ENCODE measurements around the gene TFPT. TPM values are rescaled to one million over a fixed set of nuclear protein-coding genes. Genes with fewer than 3 reads are reported as not detected.

Gene TFPT
- total and polyA plus RNA-seq, 2 of the 13 experiments (the other 11 are each of a cell fraction or from before 2014, with no cell fraction given): 8.4 to 10.7 TPM

GRCh38 chr19:54152878-54153524 is 37.5 kb upstream of the TFPT start:
- Histone ChIP-seq H4K20me1 (ENCODE audit: insufficient read depth, low read length) (0 out of 2 replicates have a peak, but pooled peaks cover 3% of the 10 kb centered on the region), H3K9ac (ENCODE audit: insufficient read depth, low read depth, low read length) (no peak overlapping the region), H3K27ac (ENCODE audit: extremely low read length, insufficient read depth, low read length) (no peak overlapping the region), H3K4me1 (ENCODE audit: insufficient read depth, low read length) (peaks cover under 1% of the 10 kb centered on the region; the same call in 1 of the 2 replicates), H3K79me2 (ENCODE audit: insufficient read depth, low read length) (no peaks in the 10 kb centered on the region), H3K9me3 (ENCODE audit: low read length) (no peaks in the 10 kb centered on the region), H3K4me3 (replicated peaks in 1 of 3; ENCODE audit: insufficient read depth in 1 of 3, low read depth in 2 of 3, low read length in 3 of 3) (no peak overlapping the region), H3K36me3 (replicated peaks in 1 of 2; ENCODE audit: control insufficient read depth in 1 of 2, insufficient read depth in 2 of 2, low read length in 2 of 2) (peaks cover 35 to 90% of the 10 kb centered on the region in 2 experiments), H3K27me3 (ENCODE audit: control insufficient read depth in 1 of 2, insufficient read depth in 2 of 2, low read length in 2 of 2) (no peaks in the 10 kb centered on the region), H2AFZ (ENCODE audit: low read length) (no peak overlapping the region), H3K4me2 (ENCODE audit: low read depth, low read length) (no peak overlapping the region)
- CTCF ChIA-PET (ENCODE audit: low intra/inter-chr PET ratio, low total read pairs): no interaction called here
- FAIRE-seq (no peak), ATAC-seq (no peak), DNase-seq (ENCODE audit: low spot score) (no peak)
- WGBS (ENCODE audit: low lambda C conversion rate): 99% methylated on average over 25 of the region's 25 CpGs
- POLR2A ChIA-PET: no interaction called here
- intact Hi-C loops (cut with micrococcal nuclease; ENCODE audit: unreplicated experiment) (no loop called here), in situ Hi-C loops (cut with HindIII; ENCODE audit: extremely low pct_ligation_motif_present, low pct_unique_long_range_greater_than_20kb) (no loop called here)
- TF ChIP-seq ZNF354B (CRISPR knock-in tag; IDR thresholded peaks at IDR 0.05): no peak
- no peak for TF ChIP-seq ZNF652 (CRISPR knock-in tag; IDR thresholded peaks at IDR 0.05; ENCODE audit: borderline replicate concordance, low read depth)
- no peak for TF ChIP-seq ZBTB3 (CRISPR knock-in tag; IDR thresholded peaks at IDR 0.05; ENCODE audit: borderline replicate concordance, low read depth)
- TF ChIP-seq ZBTB33 (CRISPR knock-in tag; IDR thresholded peaks at IDR 0.05): no peak
- TF ChIP-seq TFDP1 (CRISPR knock-in tag; IDR thresholded peaks at IDR 0.05; ENCODE audit: borderline replicate concordance): no peak
- TF ChIP-seq ZNF674 (CRISPR knock-in tag; IDR thresholded peaks at IDR 0.05; ENCODE audit: low read depth): no peak
- TF ChIP-seq RBFOX2 (IDR thresholded peaks at IDR 0.05; ENCODE audit: low read depth, low read length): peak; percentile 59; the same call in 1 of the 2 replicates
- no TSS peak for BruUV-seq (replicated peaks)
